ENCODE data around the gene TMPRSS7. TPM values are rescaled to one million over a fixed set of nuclear protein-coding genes. Genes with fewer than 3 reads are reported as not detected.
"Not testable (repeated sequence)": the region's sequence is repeated elsewhere in the genome, so short reads cannot be mapped to it uniquely, and the experiment has no call there.

TMPRSS7 gene
- total and polyA plus RNA-seq, 7 donors = not detected

GRCh38 chr3:112061152-112061551 is 26.6 kb downstream of the TMPRSS7 start:
- H3K9me3 ChIP-seq = no peaks in the 10 kb centered on the region
- no peaks in the 10 kb centered on the region for H3K4me1 ChIP-seq
- intact Hi-C loops (cut with DNase I) = no loop called here
- ATAC-seq (no peak), DNase-seq (no peak)
- 43 to 50% (median 47%) methylated on average over 3 of the region's 3 CpGs for WGBS, 3 donors
- no peak overlapping the region for H3K27ac ChIP-seq
- no peaks in the 10 kb centered on the region for H3K36me3 ChIP-seq (ENCODE audit: insufficient read depth in 1 of 2, low read depth in 1 of 2)
- H3K4me3 ChIP-seq = no peak overlapping the region
- no peak for TF ChIP-seq CTCF (IDR thresholded peaks at IDR 0.05)
- no peaks in the 10 kb centered on the region for H3K27me3 ChIP-seq (ENCODE audit: insufficient read depth in 3 of 3, low read length in 2 of 3)

GRCh38 chr3:112072387-112073060 is 38.0 kb downstream of the TMPRSS7 start:
- H3K27me3 ChIP-seq (ENCODE audit: insufficient read depth in 3 of 3, low read length in 2 of 3); ATAC-seq; H3K4me3 ChIP-seq; H3K4me1 ChIP-seq; H3K36me3 ChIP-seq (ENCODE audit: insufficient read depth in 1 of 2, low read depth in 1 of 2); DNase-seq; H3K27ac ChIP-seq; intact Hi-C loops (cut with DNase I); H3K9me3 ChIP-seq: not testable (repeated sequence)
- WGBS, 3 donors = 71 to 74% (median 73%) methylated on average over 8 of the region's 8 CpGs

- no peak for TF ChIP-seq CTCF (IDR thresholded peaks at IDR 0.05)
- Histone ChIP-seq H3K9me3 (no peaks in the 10 kb centered on the region), H3K4me3 (no peak overlapping the region), H3K27ac (no peak overlapping the region), H3K36me3 (ENCODE audit: insufficient read depth in 1 of 2, low read depth in 1 of 2) (no peaks in the 10 kb centered on the region), H3K4me1 (no peaks in the 10 kb centered on the region), H3K27me3 (ENCODE audit: insufficient read depth in 3 of 3, low read length in 2 of 3) (peaks cover 0 to 4% (median 0%) of the 10 kb centered on the region in 3 donors)
- intact Hi-C loops (cut with DNase I) = no loop called here
- no peak for ATAC-seq
- no peak for DNase-seq
- WGBS, 3 donors = 81 to 89% (median 85%) methylated on average over 2 of the region's 2 CpGs
Measured at GRCh38 chr3:112074006-112074405, 39.5 kb downstream of the TMPRSS7 start.

GRCh38 chr3:112074616-112075497 is 40.3 kb downstream of the TMPRSS7 start:
- intact Hi-C loops (cut with DNase I) = no loop called here
- no peaks in the 10 kb centered on the region for H3K4me1 ChIP-seq
- 44 to 48% (median 48%) methylated on average over 6 of the region's 6 CpGs for WGBS, 3 donors
- H3K27me3 ChIP-seq (ENCODE audit: insufficient read depth in 3 of 3, low read length in 2 of 3) = peaks cover 0 to 4% (median 0%) of the 10 kb centered on the region in 3 donors
- no peak for ATAC-seq
- H3K4me3 ChIP-seq = no peak overlapping the region
- no peaks in the 10 kb centered on the region for H3K9me3 ChIP-seq
- TF ChIP-seq CTCF (IDR thresholded peaks at IDR 0.05) = no peak
- H3K36me3 ChIP-seq (ENCODE audit: insufficient read depth in 1 of 2, low read depth in 1 of 2) = no peaks in the 10 kb centered on the region
- H3K27ac ChIP-seq = no peak overlapping the region
- DNase-seq = no peak

All from psoas muscle (tissue), 8 donors.